GM21360 (cell line): Measurements from ENCODE around the gene ZNF385B.
A peak's percentile ranks its signal among the peaks of the same experiment; 100 is the strongest.

Source experiments
- ATAC-seq: cut with Tn5 transposase; IDR thresholded peaks from one replicate; pipeline ENCODE4 v1.9.1; 2021; ENCODE audit warnings: mild to moderate bottlenecking, moderate library complexity; ENCODE audit not compliant: unreplicated experiment

The ZNF385B gene

DNA sequence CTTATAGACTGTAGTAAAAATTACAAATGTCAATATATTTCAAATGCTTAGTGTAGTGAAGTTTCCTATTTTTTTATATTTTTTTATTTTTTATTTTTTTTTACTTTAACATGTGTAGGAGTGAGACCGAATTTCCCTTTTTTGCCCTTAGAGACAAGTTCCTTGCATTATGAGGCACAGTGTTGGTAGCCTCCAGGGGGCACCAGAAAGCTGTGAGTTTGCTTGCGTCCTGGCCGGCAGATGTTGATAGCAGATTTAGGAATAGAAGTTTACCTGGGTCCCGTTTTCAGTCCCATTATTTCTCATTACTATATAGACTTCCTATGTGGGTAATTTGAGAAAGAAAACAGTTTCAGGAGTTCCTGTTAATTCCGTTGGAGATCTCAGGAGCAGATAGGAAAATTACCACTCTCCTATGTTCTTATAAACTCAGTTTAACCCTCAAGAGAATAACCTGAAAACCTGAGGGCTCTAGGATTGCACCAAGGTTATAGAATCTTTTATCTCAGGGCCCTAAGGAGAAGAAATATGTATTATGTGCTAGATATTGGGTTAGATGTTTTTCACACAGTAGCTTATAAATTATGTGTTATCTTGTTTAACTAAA, 439.3 kb downstream of the ZNF385B start:
- ATAC-seq, result peak; percentile 90

DNA sequence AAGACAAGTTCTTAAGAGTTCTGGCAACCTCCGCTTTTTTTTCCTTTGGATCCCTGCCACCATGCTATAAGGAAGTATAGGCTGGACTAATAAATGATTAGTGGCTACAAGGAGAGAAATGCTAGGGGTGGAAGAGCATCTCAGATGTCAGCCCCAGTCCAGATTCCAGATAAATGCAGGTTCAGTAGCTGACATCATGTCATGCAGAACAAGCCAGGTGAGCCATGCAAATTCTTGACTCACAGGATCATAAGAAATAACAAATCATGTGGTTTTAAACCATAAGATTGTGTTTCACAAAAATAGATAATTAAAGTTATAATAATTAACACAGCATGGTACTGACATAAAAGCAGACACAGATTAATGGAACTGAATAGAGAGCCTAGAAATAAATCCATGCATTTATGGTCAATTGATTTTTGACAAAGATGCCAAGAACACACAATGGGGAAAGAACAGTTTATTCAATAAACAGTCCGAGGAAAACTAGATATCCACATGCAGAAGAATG, 443.9 kb downstream of the ZNF385B start:
- no peak for ATAC-seq

DNA sequence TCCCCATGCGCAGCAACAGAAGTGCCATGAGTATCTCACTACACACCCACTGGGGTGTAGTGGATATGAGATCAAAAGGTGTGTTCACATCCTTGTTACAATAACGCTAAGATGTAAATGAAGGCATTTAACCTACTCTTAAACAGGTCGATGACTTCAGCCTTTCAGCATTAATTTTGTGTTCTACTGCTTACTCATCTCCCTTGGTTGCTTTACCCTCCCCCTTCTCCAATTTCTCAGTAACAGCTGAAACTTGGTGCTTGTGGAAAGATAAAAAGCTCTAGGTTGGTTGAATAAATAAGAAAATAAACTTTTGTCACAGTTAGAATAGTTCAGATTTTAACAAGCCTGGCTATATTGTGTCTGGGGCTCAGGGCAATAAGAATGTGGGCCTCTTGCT, 449.3 kb downstream of the ZNF385B start:
- ATAC-seq, result no peak

DNA sequence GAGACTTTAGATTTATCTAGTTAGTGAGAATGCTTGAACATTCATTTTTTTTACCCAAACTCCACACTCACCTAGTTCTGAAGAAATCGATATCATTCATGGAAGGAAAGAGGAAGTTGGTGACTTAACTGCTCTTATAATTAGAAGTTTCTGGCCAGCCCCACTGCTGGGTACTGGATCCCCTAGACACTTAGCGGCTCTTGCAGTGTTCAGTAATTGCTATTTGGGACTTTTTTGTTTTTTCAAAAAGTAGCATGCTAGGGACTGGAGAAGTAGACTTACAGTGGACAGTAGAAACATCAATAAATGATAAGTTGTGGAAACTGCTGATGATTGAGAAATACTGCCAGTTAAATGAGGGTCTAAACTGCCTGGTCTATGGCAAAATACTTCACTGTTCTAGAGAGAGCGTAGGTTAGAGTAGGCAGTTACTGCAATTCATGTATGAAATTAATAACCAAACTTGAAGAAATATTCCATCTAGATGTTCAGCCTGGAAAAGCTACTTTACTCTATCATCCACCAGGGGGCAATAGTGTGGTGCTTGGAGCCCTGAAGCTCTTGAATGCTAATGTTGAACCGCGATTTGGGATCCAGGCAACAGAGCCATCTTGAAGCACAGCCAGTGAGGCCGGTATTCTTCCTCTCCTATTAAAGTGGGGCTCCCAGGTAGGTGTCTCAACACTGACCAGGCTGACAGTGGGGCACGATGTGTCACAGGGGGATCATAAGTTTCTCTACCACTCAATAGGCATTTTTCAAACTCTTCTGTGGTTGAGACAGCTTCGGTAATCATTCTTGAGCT, 450.7 kb downstream of the ZNF385B start:
- peak; percentile 63 for ATAC-seq

DNA sequence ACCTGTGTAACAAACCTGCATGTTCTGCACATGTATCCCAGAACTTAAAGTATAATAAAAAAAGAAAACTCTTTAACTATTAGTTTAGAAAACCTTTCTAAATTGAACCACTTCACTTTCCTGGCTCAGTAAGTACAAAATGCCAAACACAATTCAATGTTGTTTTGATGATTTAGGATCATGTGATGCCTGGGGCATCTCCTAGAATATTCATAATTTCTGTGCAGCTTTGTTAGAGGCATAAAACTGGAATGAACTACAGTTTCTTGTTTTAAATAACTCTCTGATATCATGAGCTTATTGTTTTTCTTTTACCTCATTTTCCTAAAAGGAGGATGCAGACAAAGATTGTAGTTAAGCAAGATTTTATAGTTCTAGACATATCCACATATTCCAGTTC, 457.8 kb downstream of the ZNF385B start:
- ATAC-seq, result no peak

DNA sequence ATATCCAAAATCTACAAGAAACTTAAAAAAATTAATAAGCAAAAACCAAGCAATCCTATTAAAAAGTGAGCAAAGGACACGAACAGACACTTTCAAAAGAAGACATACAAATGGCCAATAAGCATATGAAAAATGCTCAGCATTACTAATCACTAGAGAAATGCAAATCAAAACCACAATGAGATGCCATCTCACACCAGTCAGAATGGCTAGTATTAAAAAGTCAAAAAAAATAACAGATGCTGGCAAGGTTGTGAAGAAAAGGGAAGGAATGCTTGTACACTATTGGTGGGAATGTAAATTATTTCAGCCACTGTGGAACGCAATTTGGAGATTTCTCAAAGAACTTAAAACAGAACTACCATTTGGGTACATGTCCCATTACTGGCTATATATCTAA, 467.9 kb downstream of the ZNF385B start:
- ATAC-seq, result no peak
